Measurements from ENCODE around the gene RNF152. TPM values are rescaled to one million over a fixed set of nuclear protein-coding genes. Genes with fewer than 3 reads are reported as not detected.

The RNF152 gene
- total and polyA plus RNA-seq, 8 donors: 1.4 to 99.9 (median 16.1) TPM

DNA sequence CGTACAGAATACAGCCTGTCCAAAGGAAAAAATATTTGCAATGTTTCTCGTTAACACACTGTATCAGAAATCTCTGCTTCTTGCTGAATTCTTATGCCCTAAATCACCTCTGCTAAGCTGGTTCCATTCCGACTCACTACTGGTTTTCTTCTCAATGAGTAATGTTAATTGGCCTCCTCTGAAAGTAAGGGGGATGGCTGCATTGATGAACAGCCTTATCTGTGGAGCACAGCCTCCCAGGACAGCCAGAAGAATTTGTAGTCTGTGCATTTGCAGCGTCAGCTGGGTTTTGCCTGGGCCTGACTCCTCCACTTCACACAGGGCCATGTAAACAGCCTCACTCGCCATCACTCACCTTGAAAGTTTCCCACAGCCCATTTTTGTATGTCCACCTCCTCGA lies 127.7 kb downstream of the RNF152 start:
- intact Hi-C loops (cut with DNase I; ENCODE audit: low total_unique reads): no loop called here
- Histone ChIP-seq H3K27me3 (no peaks in the 10 kb centered on the region), H3K4me1 (peaks cover 0 to 11% (median 4%) of the 10 kb centered on the region in 4 donors), H3K27ac (no peak overlapping the region), H3K9me3 (no peaks in the 10 kb centered on the region), H3K4me3 (no peak overlapping the region), H3K36me3 (no peaks in the 10 kb centered on the region)
- no peak for TF ChIP-seq POLR2AphosphoS5 (IDR thresholded peaks at IDR 0.05)
- no peak for TF ChIP-seq EP300 (IDR thresholded peaks at IDR 0.05)
- TF ChIP-seq, protein P1, sequence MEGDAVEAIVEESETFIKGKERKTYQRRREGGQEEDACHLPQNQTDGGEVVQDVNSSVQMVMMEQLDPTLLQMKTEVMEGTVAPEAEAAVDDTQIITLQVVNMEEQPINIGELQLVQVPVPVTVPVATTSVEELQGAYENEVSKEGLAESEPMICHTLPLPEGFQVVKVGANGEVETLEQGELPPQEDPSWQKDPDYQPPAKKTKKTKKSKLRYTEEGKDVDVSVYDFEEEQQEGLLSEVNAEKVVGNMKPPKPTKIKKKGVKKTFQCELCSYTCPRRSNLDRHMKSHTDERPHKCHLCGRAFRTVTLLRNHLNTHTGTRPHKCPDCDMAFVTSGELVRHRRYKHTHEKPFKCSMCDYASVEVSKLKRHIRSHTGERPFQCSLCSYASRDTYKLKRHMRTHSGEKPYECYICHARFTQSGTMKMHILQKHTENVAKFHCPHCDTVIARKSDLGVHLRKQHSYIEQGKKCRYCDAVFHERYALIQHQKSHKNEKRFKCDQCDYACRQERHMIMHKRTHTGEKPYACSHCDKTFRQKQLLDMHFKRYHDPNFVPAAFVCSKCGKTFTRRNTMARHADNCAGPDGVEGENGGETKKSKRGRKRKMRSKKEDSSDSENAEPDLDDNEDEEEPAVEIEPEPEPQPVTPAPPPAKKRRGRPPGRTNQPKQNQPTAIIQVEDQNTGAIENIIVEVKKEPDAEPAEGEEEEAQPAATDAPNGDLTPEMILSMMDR (IDR thresholded peaks at IDR 0.05): no peak
- no peak for TF ChIP-seq POLR2A (IDR thresholded peaks at IDR 0.05)
- 72 to 86% (median 82%) methylated on average over 6 of the region's 6 CpGs for WGBS, 5 donors
- no peak for DNase-seq

DNA sequence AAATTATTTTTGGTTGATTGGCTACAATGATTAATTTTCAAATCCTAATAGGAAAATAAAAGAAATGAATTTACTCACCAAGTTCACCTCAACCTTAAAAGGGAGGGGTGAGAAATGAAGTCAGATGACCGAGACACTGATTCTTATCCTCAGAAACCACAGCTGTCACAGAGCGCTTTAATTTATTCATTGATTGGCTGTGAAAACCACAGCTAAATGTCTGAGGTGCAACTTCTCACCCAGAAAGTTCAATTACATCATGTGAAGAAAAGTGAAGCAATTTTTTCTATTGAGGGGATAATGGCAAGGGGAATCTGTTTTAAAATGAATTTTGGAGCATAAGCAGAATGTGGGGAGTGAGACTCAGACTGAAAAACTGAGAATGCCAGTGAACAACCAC lies 128.4 kb downstream of the RNF152 start:
- Histone ChIP-seq H3K36me3 (no peaks in the 10 kb centered on the region), H3K27me3 (no peaks in the 10 kb centered on the region), H3K4me3 (no peak overlapping the region), H3K27ac (no peak overlapping the region), H3K9me3 (no peaks in the 10 kb centered on the region), H3K4me1 (peaks cover 0 to 11% (median 4%) of the 10 kb centered on the region in 4 donors)
- TF ChIP-seq POLR2AphosphoS5 (IDR thresholded peaks at IDR 0.05) (no peak), POLR2A (IDR thresholded peaks at IDR 0.05) (no peak), EP300 (IDR thresholded peaks at IDR 0.05) (no peak)
- TF ChIP-seq, protein P1 (IDR thresholded peaks at IDR 0.05): no peak
- WGBS, 5 donors: 76 to 88% (median 79%) methylated on average over 2 of the region's 2 CpGs
- intact Hi-C loops (cut with DNase I; ENCODE audit: low total_unique reads): no loop called here
- DNase-seq: no peak

DNA sequence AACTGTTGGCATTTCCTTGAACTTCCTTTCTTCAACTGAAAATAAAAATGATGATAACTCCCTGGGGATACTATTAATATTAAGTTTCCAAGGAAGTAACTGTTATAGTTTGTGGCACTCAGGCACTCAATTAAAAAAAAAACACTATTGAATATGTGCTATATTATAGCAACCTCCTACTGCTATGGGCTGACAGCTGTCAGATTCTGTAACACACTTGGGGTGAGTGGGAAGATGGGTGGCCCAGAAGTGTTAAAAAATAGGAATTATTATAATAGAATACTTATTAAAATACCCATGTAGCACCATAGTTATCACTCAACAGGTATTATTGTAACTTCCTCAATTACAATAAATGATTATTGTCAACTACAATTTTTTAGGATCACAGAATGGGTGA lies 130.9 kb downstream of the RNF152 start:
- DNase-seq: no peak
- Histone ChIP-seq H3K4me3 (no peak overlapping the region), H3K9me3 (no peaks in the 10 kb centered on the region), H3K27ac (no peak overlapping the region), H3K36me3 (no peaks in the 10 kb centered on the region), H3K27me3 (no peaks in the 10 kb centered on the region), H3K4me1 (peaks cover 0 to 11% (median 4%) of the 10 kb centered on the region in 4 donors)
- intact Hi-C loops (cut with DNase I; ENCODE audit: low total_unique reads): no loop called here
- no peak for TF ChIP-seq EP300 (IDR thresholded peaks at IDR 0.05)
- TF ChIP-seq POLR2A (IDR thresholded peaks at IDR 0.05): no peak
- no peak for TF ChIP-seq POLR2AphosphoS5 (IDR thresholded peaks at IDR 0.05)
- TF ChIP-seq, protein P1 (IDR thresholded peaks at IDR 0.05): no peak

Data from stomach (tissue), 9 donors.